ENCODE measurements around the gene HTR4. TPM values are rescaled to one million over a fixed set of nuclear protein-coding genes. Genes with fewer than 3 reads are reported as not detected.

The HTR4 gene
- polyA plus RNA-seq, 1 experiment, result not detected

GRCh38 chr5:148491015-148491792, 163.1 kb downstream of the HTR4 start:
- no peak overlapping the region for H3K4me3 ChIP-seq (ENCODE audit: low read depth, low read length)
- ChIA-PET POLR2A (no interaction called here), CTCF (interaction anchor here (1.2 kb wide), 1 partner anchor 8 kb away, joined by 6 read pairs; no protein-coding TSS in a partner anchor)
- no peak for DNase-seq (ENCODE audit: low read depth)
- H3K36me3 ChIP-seq (ENCODE audit: control insufficient read depth, insufficient read depth, low read length), result no peaks in the 10 kb centered on the region
- peaks cover 2% of the 10 kb centered on the region for H3K27me3 ChIP-seq (ENCODE audit: control insufficient read depth, insufficient read depth, low read length)
- TF ChIP-seq CTCF (IDR thresholded peaks at IDR 0.05; ENCODE audit: insufficient read depth, low read depth, low read length), result no peak

- Histone ChIP-seq H3K36me3 (ENCODE audit: control insufficient read depth, insufficient read depth, low read length) (no peaks in the 10 kb centered on the region), H3K27me3 (ENCODE audit: control insufficient read depth, insufficient read depth, low read length) (peaks cover 2% of the 10 kb centered on the region), H3K4me3 (ENCODE audit: low read depth, low read length) (no peak overlapping the region)
- no peak for DNase-seq (ENCODE audit: low read depth)
- TF ChIP-seq CTCF (IDR thresholded peaks at IDR 0.05; ENCODE audit: insufficient read depth, low read depth, low read length), result no peak
- ChIA-PET POLR2A (no interaction called here), CTCF (no interaction called here)
Observed at GRCh38 chr5:148488757-148489156, 165.6 kb downstream of the HTR4 start.

DNA sequence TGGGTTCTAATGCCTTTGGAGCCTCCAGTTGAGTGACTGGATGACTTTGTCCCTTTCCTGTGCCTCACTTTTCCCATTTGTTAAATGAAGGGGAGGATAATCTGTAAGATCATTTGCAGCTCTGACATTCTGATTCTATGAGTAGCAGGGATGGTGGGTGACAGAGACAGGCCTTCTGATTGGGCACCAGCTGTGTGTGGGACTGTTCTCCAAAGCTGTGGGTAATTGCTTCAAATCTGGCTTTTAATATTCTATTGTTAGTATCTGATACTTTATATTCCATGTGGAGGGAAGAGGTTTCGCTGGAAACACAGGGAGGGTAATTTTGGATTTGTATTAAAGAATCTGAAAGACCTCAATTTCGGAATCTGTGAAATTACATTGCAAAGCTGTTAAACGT, 167.9 kb downstream of the HTR4 start:
- CTCF ChIA-PET, result no interaction called here
- POLR2A ChIA-PET, result no interaction called here
- no peaks in the 10 kb centered on the region for H3K36me3 ChIP-seq (ENCODE audit: control insufficient read depth, insufficient read depth, low read length)

GRCh38 chr5:148484651-148485050, 169.7 kb downstream of the HTR4 start:
- Histone ChIP-seq H3K4me3 (ENCODE audit: low read depth, low read length) (no peak overlapping the region), H3K36me3 (ENCODE audit: control insufficient read depth, insufficient read depth, low read length) (no peaks in the 10 kb centered on the region), H3K27me3 (ENCODE audit: control insufficient read depth, insufficient read depth, low read length) (no peaks in the 10 kb centered on the region; the same call in 1 of the 2 replicates)
- POLR2A ChIA-PET, result no interaction called here
- no peak for DNase-seq (ENCODE audit: low read depth)
- CTCF ChIA-PET, result interaction anchor here (0.9 kb wide), 1 partner anchor 100 kb away, joined by 3 read pairs; no protein-coding TSS in a partner anchor
- no peak for TF ChIP-seq CTCF (IDR thresholded peaks at IDR 0.05; ENCODE audit: insufficient read depth, low read depth, low read length)

More for the DNA sequence above, 167.9 kb downstream of the HTR4 start:
- Histone ChIP-seq H3K27me3 (ENCODE audit: control insufficient read depth, insufficient read depth, low read length) (peaks cover 2% of the 10 kb centered on the region), H3K4me3 (ENCODE audit: low read depth, low read length) (no peak overlapping the region)
- DNase-seq (ENCODE audit: low read depth), result no peak
- no peak for TF ChIP-seq CTCF (IDR thresholded peaks at IDR 0.05; ENCODE audit: insufficient read depth, low read depth, low read length)

DNA sequence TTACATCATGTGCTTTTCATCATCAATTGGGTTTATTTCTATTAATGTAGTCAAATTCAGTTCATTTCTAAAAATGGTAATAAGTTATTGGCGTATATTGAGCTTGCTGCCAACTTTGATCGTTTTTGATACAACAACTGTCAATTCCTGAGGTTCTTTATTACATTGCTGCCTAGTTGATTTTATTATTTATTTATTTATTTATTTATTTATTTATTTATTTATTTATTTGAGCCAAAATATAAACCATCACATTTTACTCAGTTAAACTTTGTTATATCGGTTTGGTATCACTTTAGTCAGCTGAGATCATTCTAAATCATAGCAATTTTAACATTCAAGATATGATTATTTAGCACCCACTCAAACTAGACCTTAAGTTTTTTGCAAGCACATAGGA, 170.6 kb downstream of the HTR4 start:
- DNase-seq (ENCODE audit: low read depth), result no peak
- TF ChIP-seq CTCF (IDR thresholded peaks at IDR 0.05; ENCODE audit: insufficient read depth, low read depth, low read length), result no peak
- ChIA-PET POLR2A (no interaction called here), CTCF (interaction anchor here (0.6 to 1.4 kb wide), 6 partner anchors 8 to 247 kb away, joined by 3 to 6 read pairs (median 3); no protein-coding TSS in a partner anchor)
- no peaks in the 10 kb centered on the region for H3K36me3 ChIP-seq (ENCODE audit: control insufficient read depth, insufficient read depth, low read length)
- H3K27me3 ChIP-seq (ENCODE audit: control insufficient read depth, insufficient read depth, low read length), result no peaks in the 10 kb centered on the region; the same call in 1 of the 2 replicates
- H3K4me3 ChIP-seq (ENCODE audit: low read depth, low read length), result no peak overlapping the region

Measured in BJ (cell line).